ENCODE data around the gene TXNRD2. TPM values are rescaled to one million over a fixed set of nuclear protein-coding genes. Genes with fewer than 3 reads are reported as not detected.
A peak's percentile ranks its signal among the peaks of the same experiment; 100 is the strongest.

The TXNRD2 gene
- total and polyA plus RNA-seq, 2 experiments from 2014 or later, result 11.2 to 12.4 TPM

- TF ChIP-seq ZNF462 (CRISPR knock-in tag; IDR thresholded peaks at IDR 0.05), result no peak
Observed at GRCh38 chr22:19892925-19893324, 48.7 kb downstream of the TXNRD2 start (continued).

DNA sequence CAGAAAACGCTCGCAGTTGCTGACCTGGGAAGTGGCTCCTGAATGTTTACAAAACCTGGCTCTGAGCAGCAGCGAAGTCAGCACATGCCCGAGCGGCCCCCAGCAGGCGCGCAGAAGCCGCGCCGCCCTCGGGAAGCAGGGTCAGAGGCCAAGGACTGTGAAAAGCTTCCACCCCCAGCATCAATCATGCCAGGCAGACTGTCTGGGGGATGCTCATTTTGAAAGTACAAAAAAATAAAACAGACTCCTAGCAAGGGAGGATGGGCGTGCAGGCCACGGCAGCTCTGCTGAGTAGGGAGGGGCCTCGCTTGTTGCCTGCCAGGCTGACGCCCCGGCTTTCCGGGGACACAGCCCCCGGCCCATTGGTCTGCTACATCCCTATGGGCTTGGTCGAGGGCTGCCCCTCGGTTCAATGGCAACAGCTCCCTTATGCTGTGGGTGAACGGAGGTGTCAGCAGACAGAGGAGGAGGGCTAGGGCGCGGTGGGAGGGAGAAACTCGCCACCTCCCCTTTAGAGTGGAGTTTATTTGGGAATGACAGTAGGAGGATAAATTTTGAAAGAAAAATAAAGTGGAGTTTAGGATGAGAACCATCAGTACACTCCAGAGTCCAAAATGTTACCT, 49.2 kb downstream of the TXNRD2 start:
- Mint-ChIP-seq H3K9me3 (no peaks in the 10 kb centered on the region), H3K27me3 (ENCODE audit: insufficient read depth, low read depth, poor library complexity) (peaks cover 16% of the 10 kb centered on the region), H3K36me3 (ENCODE audit: low read depth) (no peaks in the 10 kb centered on the region), H3K4me3 (no peak overlapping the region; the same call in 2 of the 3 replicates), H3K27ac (no peak overlapping the region), H3K4me1 (peaks cover 31% of the 10 kb centered on the region)
- peak overlapping the region; percentile 35; the same call in 1 of the 2 replicates for H2AFZ ChIP-seq
- peak overlapping the region; percentile 69; the same call in 1 of the 2 replicates for H3K27ac ChIP-seq (ENCODE audit: low read depth)
- H4K20me1 ChIP-seq (replicated peaks; ENCODE audit: insufficient read depth), result no peaks in the 10 kb centered on the region
- peaks cover 20% of the 10 kb centered on the region for H3K4me1 ChIP-seq (ENCODE audit: insufficient read depth)
- no peaks in the 10 kb centered on the region for H3K79me2 ChIP-seq (replicated peaks; ENCODE audit: insufficient read depth)
- H3K36me3 ChIP-seq (ENCODE audit: insufficient read depth), result no peaks in the 10 kb centered on the region
- H3F3A ChIP-seq (replicated peaks; ENCODE audit: low read depth), result peaks cover 13% of the 10 kb centered on the region; the same call in 1 of the 2 replicates
- no peaks in the 10 kb centered on the region for H3K9me2 ChIP-seq (ENCODE audit: insufficient read depth)
- no peak overlapping the region for H3K4me3 ChIP-seq
- ATAC-seq (peak; percentile 37), DNase-seq (ENCODE audit: low spot score) (no peak)
- no peaks in the 10 kb centered on the region for H3K27me3 ChIP-seq (ENCODE audit: insufficient read depth)
- peak overlapping the region; percentile 59; the same call in 1 of the 2 replicates for H3K4me2 ChIP-seq
- TF ChIP-seq STAT1 (IDR thresholded peaks at IDR 0.05; ENCODE audit: unreplicated experiment), result no peak
- TF ChIP-seq EZH2phosphoT487 (IDR thresholded peaks at IDR 0.05; ENCODE audit: unreplicated experiment), result no peak
- no peak for TF ChIP-seq EZH2 (IDR thresholded peaks at IDR 0.05; ENCODE audit: low read depth, unreplicated experiment)
- no peak for TF ChIP-seq ZNF114 (CRISPR knock-in tag; IDR thresholded peaks at IDR 0.05)
- TF ChIP-seq, protein P1, sequence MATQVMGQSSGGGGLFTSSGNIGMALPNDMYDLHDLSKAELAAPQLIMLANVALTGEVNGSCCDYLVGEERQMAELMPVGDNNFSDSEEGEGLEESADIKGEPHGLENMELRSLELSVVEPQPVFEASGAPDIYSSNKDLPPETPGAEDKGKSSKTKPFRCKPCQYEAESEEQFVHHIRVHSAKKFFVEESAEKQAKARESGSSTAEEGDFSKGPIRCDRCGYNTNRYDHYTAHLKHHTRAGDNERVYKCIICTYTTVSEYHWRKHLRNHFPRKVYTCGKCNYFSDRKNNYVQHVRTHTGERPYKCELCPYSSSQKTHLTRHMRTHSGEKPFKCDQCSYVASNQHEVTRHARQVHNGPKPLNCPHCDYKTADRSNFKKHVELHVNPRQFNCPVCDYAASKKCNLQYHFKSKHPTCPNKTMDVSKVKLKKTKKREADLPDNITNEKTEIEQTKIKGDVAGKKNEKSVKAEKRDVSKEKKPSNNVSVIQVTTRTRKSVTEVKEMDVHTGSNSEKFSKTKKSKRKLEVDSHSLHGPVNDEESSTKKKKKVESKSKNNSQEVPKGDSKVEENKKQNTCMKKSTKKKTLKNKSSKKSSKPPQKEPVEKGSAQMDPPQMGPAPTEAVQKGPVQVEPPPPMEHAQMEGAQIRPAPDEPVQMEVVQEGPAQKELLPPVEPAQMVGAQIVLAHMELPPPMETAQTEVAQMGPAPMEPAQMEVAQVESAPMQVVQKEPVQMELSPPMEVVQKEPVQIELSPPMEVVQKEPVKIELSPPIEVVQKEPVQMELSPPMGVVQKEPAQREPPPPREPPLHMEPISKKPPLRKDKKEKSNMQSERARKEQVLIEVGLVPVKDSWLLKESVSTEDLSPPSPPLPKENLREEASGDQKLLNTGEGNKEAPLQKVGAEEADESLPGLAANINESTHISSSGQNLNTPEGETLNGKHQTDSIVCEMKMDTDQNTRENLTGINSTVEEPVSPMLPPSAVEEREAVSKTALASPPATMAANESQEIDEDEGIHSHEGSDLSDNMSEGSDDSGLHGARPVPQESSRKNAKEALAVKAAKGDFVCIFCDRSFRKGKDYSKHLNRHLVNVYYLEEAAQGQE (IDR thresholded peaks at IDR 0.05; ENCODE audit: unreplicated experiment), result no peak
- no peak for TF ChIP-seq POLR2AphosphoS5 (IDR thresholded peaks at IDR 0.05; ENCODE audit: low read depth)
- TF ChIP-seq, protein P2, sequence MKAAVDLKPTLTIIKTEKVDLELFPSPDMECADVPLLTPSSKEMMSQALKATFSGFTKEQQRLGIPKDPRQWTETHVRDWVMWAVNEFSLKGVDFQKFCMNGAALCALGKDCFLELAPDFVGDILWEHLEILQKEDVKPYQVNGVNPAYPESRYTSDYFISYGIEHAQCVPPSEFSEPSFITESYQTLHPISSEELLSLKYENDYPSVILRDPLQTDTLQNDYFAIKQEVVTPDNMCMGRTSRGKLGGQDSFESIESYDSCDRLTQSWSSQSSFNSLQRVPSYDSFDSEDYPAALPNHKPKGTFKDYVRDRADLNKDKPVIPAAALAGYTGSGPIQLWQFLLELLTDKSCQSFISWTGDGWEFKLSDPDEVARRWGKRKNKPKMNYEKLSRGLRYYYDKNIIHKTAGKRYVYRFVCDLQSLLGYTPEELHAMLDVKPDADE (IDR thresholded peaks at IDR 0.05), result no peak
- TF ChIP-seq ZNF331 (CRISPR knock-in tag; IDR thresholded peaks at IDR 0.05; ENCODE audit: low read depth), result no peak
